ENCODE measurements around the gene C2orf76.

C2orf76 gene

GRCh38 chr2:119327431-119327830 lies 39.2 kb downstream of the C2orf76 start:
- no peaks in the 10 kb centered on the region for H3K27me3 ChIP-seq (ENCODE audit: control insufficient read depth, insufficient read depth, low read length)
- H3K9ac ChIP-seq (ENCODE audit: low read length) = no peak overlapping the region
- no peaks in the 10 kb centered on the region for H3K36me3 ChIP-seq (ENCODE audit: control insufficient read depth, low read depth, low read length)
- H3K4me3 ChIP-seq (ENCODE audit: low read length) = no peak overlapping the region
- H3K4me1 ChIP-seq (ENCODE audit: control insufficient read depth, low read depth, low read length) = no peaks in the 10 kb centered on the region
- H3K9me3 ChIP-seq (ENCODE audit: control insufficient read depth, low read depth, low read length) = no peaks in the 10 kb centered on the region
- H3K27ac ChIP-seq (ENCODE audit: low read length) = no peak overlapping the region

DNA sequence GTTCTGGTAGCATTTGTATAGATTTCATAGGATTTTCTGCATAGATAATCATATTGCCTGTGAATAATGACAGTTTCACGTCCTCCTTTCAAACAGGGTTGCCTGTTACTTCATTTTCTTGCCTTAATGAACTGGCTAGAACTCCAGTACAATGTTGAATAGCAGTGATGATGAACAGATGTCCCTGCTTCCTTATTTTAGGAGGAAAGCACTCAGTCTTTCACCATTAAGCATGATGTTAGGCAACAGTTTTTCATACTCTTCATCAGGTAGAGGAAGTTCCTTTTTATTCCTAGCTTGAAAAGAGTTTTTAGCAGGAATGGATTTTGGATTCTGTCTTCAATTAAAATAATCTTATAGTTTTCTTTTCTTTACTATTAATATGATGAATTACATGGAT lies 39.7 kb downstream of the C2orf76 start:
- no peaks in the 10 kb centered on the region for H3K4me1 ChIP-seq (ENCODE audit: control insufficient read depth, low read depth, low read length)
- H3K4me3 ChIP-seq (ENCODE audit: low read length) = no peak overlapping the region
- H3K9ac ChIP-seq (ENCODE audit: low read length) = no peak overlapping the region
- no peaks in the 10 kb centered on the region for H3K36me3 ChIP-seq (ENCODE audit: control insufficient read depth, low read depth, low read length)
- no peaks in the 10 kb centered on the region for H3K9me3 ChIP-seq (ENCODE audit: control insufficient read depth, low read depth, low read length)
- no peaks in the 10 kb centered on the region for H3K27me3 ChIP-seq (ENCODE audit: control insufficient read depth, insufficient read depth, low read length)
- H3K27ac ChIP-seq (ENCODE audit: low read length) = no peak overlapping the region

DNA sequence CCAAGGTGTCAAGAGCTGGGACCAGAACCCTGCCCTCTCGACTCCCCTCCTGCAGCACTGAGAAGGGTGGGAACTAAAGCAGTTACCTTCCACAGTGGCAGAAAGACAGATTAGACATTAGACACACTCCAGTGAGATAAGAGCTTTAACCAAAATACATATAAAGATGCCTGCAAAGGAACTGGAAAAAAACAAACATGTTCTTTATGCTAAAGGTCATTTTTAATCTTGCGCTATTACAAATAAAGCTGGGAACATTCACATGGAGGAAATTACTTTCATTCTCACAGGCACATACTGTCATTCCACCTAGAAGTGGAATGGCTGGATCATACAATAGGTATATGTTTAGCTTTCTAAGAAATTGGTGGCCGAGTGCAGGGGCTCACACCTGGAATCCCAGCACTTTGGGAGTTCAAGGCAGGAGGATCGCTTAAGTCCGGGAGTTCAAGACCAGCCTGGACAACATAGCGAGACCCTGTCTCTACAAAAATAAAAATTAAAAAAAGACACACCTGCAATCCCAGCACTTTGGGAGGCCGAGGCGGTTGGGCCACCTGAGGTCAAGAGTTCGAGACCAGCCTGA lies 41.9 kb downstream of the C2orf76 start:
- Histone ChIP-seq H3K4me3 (ENCODE audit: low read length) (no peak overlapping the region), H3K9ac (ENCODE audit: low read length) (no peak overlapping the region), H3K4me1 (ENCODE audit: control insufficient read depth, low read depth, low read length) (no peaks in the 10 kb centered on the region), H3K9me3 (ENCODE audit: control insufficient read depth, low read depth, low read length) (no peaks in the 10 kb centered on the region), H3K27me3 (ENCODE audit: control insufficient read depth, insufficient read depth, low read length) (no peaks in the 10 kb centered on the region), H3K27ac (ENCODE audit: low read length) (no peak overlapping the region), H3K36me3 (ENCODE audit: control insufficient read depth, low read depth, low read length) (no peaks in the 10 kb centered on the region)

- Histone ChIP-seq H3K36me3 (ENCODE audit: control insufficient read depth, low read depth, low read length) (no peaks in the 10 kb centered on the region), H3K4me1 (ENCODE audit: control insufficient read depth, low read depth, low read length) (no peaks in the 10 kb centered on the region), H3K9me3 (ENCODE audit: control insufficient read depth, low read depth, low read length) (no peaks in the 10 kb centered on the region), H3K27me3 (ENCODE audit: control insufficient read depth, insufficient read depth, low read length) (no peaks in the 10 kb centered on the region), H3K27ac (ENCODE audit: low read length) (no peak overlapping the region), H3K4me3 (ENCODE audit: low read length) (no peak overlapping the region), H3K9ac (ENCODE audit: low read length) (no peak overlapping the region)
Measured at GRCh38 chr2:119323459-119323858, 43.2 kb downstream of the C2orf76 start.

DNA sequence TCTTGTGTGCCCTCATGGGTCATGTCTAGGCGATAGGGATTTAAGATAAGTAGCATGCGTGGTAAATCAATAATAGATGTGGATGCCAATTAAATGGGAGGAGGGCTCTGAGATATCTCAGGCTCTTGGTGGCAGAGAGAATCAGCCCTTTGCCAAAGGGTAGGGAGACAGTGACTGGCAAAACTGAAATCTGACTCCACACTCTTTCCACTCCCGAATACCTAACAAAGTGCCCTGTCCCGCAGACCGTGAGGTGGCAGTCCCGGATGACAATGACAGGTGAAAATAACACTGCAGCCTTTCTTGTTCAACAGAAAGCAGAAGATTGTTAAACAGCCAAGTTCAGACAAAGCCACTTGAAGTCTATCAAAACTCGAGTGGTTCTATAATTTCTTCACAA lies 47.0 kb downstream of the C2orf76 start:
- Histone ChIP-seq H3K27me3 (ENCODE audit: control insufficient read depth, insufficient read depth, low read length) (no peaks in the 10 kb centered on the region), H3K27ac (ENCODE audit: low read length) (no peak overlapping the region), H3K4me3 (ENCODE audit: low read length) (no peak overlapping the region), H3K9me3 (ENCODE audit: control insufficient read depth, low read depth, low read length) (no peaks in the 10 kb centered on the region), H3K9ac (ENCODE audit: low read length) (no peak overlapping the region), H3K4me1 (ENCODE audit: control insufficient read depth, low read depth, low read length) (no peaks in the 10 kb centered on the region), H3K36me3 (ENCODE audit: control insufficient read depth, low read depth, low read length) (no peaks in the 10 kb centered on the region)

DNA sequence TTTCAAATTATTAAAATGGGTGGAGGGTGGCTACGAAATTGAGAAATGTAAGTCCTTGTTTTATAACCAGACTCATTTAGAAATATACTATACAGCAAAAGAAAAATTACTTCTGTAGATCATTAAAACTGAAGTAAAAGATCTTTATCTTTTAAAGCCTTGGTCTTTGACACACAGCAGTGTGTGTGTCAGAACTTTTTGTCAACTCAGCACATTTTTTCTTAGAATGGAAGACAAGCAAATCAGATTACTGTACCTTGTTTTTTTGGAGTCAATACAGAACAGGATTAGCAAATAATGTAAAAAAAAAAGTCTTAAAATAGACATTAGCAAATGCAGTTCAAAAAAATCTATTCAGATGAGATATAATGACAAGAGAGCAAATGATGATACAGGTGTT lies 49.1 kb downstream of the C2orf76 start:
- no peaks in the 10 kb centered on the region for H3K9me3 ChIP-seq (ENCODE audit: control insufficient read depth, low read depth, low read length)
- H3K4me1 ChIP-seq (ENCODE audit: control insufficient read depth, low read depth, low read length) = no peaks in the 10 kb centered on the region
- H3K36me3 ChIP-seq (ENCODE audit: control insufficient read depth, low read depth, low read length) = no peaks in the 10 kb centered on the region
- H3K4me3 ChIP-seq (ENCODE audit: low read length) = no peak overlapping the region
- no peak overlapping the region for H3K9ac ChIP-seq (ENCODE audit: low read length)
- no peak overlapping the region for H3K27ac ChIP-seq (ENCODE audit: low read length)
- H3K27me3 ChIP-seq (ENCODE audit: control insufficient read depth, insufficient read depth, low read length) = no peaks in the 10 kb centered on the region

GRCh38 chr2:119316066-119316465 lies 50.6 kb downstream of the C2orf76 start:
- no peaks in the 10 kb centered on the region for H3K9me3 ChIP-seq (ENCODE audit: control insufficient read depth, low read depth, low read length)
- no peaks in the 10 kb centered on the region for H3K36me3 ChIP-seq (ENCODE audit: control insufficient read depth, low read depth, low read length)
- no peaks in the 10 kb centered on the region for H3K27me3 ChIP-seq (ENCODE audit: control insufficient read depth, insufficient read depth, low read length)
- H3K4me1 ChIP-seq (ENCODE audit: control insufficient read depth, low read depth, low read length) = no peaks in the 10 kb centered on the region
- H3K4me3 ChIP-seq (ENCODE audit: low read length) = no peak overlapping the region
- no peak overlapping the region for H3K27ac ChIP-seq (ENCODE audit: low read length)
- no peak overlapping the region for H3K9ac ChIP-seq (ENCODE audit: low read length)

GRCh38 chr2:119315241-119315925 lies 51.3 kb downstream of the C2orf76 start:
- Histone ChIP-seq H3K9ac (ENCODE audit: low read length) (no peak overlapping the region), H3K27me3 (ENCODE audit: control insufficient read depth, insufficient read depth, low read length) (no peaks in the 10 kb centered on the region), H3K36me3 (ENCODE audit: control insufficient read depth, low read depth, low read length) (no peaks in the 10 kb centered on the region), H3K27ac (ENCODE audit: low read length) (no peak overlapping the region), H3K9me3 (ENCODE audit: control insufficient read depth, low read depth, low read length) (no peaks in the 10 kb centered on the region), H3K4me3 (ENCODE audit: low read length) (no peak overlapping the region), H3K4me1 (ENCODE audit: control insufficient read depth, low read depth, low read length) (no peaks in the 10 kb centered on the region)

- H3K27ac ChIP-seq (ENCODE audit: low read length) = no peak overlapping the region
- H3K4me3 ChIP-seq (ENCODE audit: low read length) = no peak overlapping the region
- H3K36me3 ChIP-seq (ENCODE audit: control insufficient read depth, low read depth, low read length) = no peaks in the 10 kb centered on the region
- H3K9me3 ChIP-seq (ENCODE audit: control insufficient read depth, low read depth, low read length) = no peaks in the 10 kb centered on the region
- no peak overlapping the region for H3K9ac ChIP-seq (ENCODE audit: low read length)
- H3K27me3 ChIP-seq (ENCODE audit: control insufficient read depth, insufficient read depth, low read length) = no peaks in the 10 kb centered on the region
- peaks cover 7% of the 10 kb centered on the region for H3K4me1 ChIP-seq (ENCODE audit: control insufficient read depth, low read depth, low read length)
Measured at GRCh38 chr2:119311831-119312230, 54.8 kb downstream of the C2orf76 start.

DNA sequence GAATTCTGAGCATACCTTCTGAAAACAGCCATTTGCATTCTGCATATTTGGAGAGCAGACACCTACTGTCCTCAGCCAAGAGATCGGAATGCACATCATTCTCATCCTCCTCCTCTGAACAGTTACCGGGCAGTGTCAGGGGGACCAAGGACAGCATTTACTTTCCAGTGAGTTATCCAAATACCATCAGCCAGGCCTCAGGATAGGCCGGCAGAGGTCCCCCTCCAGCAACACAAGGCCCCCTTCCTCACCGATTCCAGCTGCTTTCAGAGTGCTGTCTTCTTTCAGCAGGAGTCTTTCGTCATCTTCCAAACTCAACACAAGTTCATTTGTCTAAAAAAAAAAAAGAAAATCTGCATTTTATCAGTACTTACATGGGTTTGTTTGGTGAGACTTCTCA lies 55.3 kb downstream of the C2orf76 start:
- H3K9ac ChIP-seq (ENCODE audit: low read length) = no peak overlapping the region
- H3K27me3 ChIP-seq (ENCODE audit: control insufficient read depth, insufficient read depth, low read length) = no peaks in the 10 kb centered on the region
- H3K27ac ChIP-seq (ENCODE audit: low read length) = no peak overlapping the region
- no peak overlapping the region for H3K4me3 ChIP-seq (ENCODE audit: low read length)
- H3K4me1 ChIP-seq (ENCODE audit: control insufficient read depth, low read depth, low read length) = peaks cover 7% of the 10 kb centered on the region
- no peaks in the 10 kb centered on the region for H3K36me3 ChIP-seq (ENCODE audit: control insufficient read depth, low read depth, low read length)
- H3K9me3 ChIP-seq (ENCODE audit: control insufficient read depth, low read depth, low read length) = no peaks in the 10 kb centered on the region

GRCh38 chr2:119308793-119309330 lies 57.8 kb downstream of the C2orf76 start:
- Histone ChIP-seq H3K9ac (ENCODE audit: low read length) (no peak overlapping the region), H3K4me3 (ENCODE audit: low read length) (no peak overlapping the region), H3K27ac (ENCODE audit: low read length) (no peak overlapping the region), H3K27me3 (ENCODE audit: control insufficient read depth, insufficient read depth, low read length) (no peaks in the 10 kb centered on the region), H3K4me1 (ENCODE audit: control insufficient read depth, low read depth, low read length) (peaks cover 14% of the 10 kb centered on the region), H3K36me3 (ENCODE audit: control insufficient read depth, low read depth, low read length) (no peaks in the 10 kb centered on the region), H3K9me3 (ENCODE audit: control insufficient read depth, low read depth, low read length) (no peaks in the 10 kb centered on the region)
